GM06990 (cell line): ENCODE measurements around the gene CD151.

Source experiments
- DNase-seq: peaks from one replicate; pipeline ENCODE4 v3.0.0-alpha.2; 2011; ENCODE audit not compliant: insufficient read length; ENCODE audit errors: extremely low read depth
- H3K27me3 ChIP-seq: replicated peaks from 2 replicates; pipeline ENCODE4 v1.6.0; 2011; ENCODE audit warnings: low read length; ENCODE audit not compliant: control insufficient read depth, insufficient read depth
- H3K36me3 ChIP-seq: 2 replicates; pipeline ENCODE4 v1.5.1; 2011; ENCODE audit warnings: low read length; ENCODE audit not compliant: control insufficient read depth, insufficient read depth
- H3K4me3 ChIP-seq: replicated peaks from 2 replicates; pipeline ENCODE4 v1.5.1; 2011; ENCODE audit warnings: low read depth, mild to moderate bottlenecking, control low read depth, low read length
- TF ChIP-seq, protein P1 (sequence below): IDR thresholded peaks from 2 replicates; pipeline ENCODE4 v1.5.1; 2011; ENCODE audit warnings: low read length, control low read depth, mild to moderate bottlenecking, inconsistent platforms; ENCODE audit not compliant: insufficient read depth, poor library complexity, severe bottlenecking

Gene CD151

DNA sequence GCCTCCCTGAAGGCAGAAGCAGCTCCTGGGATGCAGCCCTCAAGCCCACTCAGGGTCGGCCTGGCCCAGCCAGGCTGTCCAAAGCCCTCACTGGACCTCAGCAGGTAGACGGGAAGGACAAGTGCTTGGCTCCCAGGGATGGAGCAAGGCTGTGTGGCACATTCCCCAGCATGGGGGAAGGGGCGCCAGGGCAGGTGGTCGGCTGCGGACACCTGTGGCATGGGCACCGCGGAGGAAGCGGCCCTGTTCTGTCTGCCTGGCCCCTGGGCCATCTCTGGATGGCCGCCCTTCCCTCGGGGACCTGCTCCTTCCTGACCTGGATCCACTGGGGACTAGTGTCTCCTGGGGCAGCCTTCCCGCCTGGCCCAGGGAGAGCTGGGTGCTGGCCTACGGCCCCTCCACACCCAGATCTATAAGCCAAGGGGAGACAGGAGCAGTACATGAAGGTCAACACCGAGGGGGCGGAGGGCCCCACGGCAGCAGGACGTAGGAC lies 51.9 kb downstream of the CD151 start:
- TF ChIP-seq, protein P1, sequence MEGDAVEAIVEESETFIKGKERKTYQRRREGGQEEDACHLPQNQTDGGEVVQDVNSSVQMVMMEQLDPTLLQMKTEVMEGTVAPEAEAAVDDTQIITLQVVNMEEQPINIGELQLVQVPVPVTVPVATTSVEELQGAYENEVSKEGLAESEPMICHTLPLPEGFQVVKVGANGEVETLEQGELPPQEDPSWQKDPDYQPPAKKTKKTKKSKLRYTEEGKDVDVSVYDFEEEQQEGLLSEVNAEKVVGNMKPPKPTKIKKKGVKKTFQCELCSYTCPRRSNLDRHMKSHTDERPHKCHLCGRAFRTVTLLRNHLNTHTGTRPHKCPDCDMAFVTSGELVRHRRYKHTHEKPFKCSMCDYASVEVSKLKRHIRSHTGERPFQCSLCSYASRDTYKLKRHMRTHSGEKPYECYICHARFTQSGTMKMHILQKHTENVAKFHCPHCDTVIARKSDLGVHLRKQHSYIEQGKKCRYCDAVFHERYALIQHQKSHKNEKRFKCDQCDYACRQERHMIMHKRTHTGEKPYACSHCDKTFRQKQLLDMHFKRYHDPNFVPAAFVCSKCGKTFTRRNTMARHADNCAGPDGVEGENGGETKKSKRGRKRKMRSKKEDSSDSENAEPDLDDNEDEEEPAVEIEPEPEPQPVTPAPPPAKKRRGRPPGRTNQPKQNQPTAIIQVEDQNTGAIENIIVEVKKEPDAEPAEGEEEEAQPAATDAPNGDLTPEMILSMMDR, result no peak
- Histone ChIP-seq H3K27me3 (no peaks in the 10 kb centered on the region), H3K36me3 (peaks cover 13% of the 10 kb centered on the region), H3K4me3 (no peak overlapping the region)
- no peak for DNase-seq

DNA sequence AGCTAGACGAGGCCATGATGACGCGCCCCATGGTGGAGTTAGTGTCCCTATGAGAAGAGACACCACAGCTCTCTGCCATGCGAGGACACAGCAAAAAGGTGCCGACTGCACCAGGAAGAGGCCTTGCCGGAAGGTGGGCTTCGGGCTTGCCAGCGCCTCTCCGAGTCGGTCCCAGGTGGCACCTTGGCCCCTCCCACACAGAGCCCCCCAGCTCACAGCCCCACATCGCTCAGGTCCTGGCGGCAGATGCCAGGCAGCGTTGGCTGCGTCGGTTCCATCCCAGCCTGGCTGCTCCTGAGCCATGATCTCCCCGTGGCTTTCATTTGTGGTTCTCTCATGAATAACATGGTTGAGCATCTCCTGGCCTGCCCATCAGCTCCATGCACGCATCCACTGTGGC lies 53.8 kb downstream of the CD151 start:
- Histone ChIP-seq H3K36me3 (peaks cover 10% of the 10 kb centered on the region), H3K4me3 (no peak overlapping the region), H3K27me3 (no peaks in the 10 kb centered on the region)
- TF ChIP-seq, protein P1, result no peak
- no peak for DNase-seq

DNA sequence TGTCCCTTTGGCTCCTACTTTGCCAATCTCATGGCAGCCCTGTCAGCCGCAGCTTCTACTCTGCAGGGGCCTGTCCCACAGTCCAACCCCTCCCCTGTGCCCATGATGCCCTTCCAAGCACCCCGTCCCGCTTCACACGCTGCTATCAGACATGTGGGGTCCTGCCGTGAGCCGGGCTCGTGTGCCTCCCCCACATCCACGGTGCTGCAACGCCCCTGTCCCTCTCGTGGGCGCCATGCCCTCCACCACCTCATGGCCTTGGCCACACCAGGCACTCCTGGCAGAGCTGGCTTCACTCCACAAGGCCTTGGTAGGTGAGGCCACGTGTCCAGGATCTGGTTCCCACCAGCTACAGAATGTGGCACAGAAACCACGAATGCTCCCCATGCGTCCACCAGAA lies 54.8 kb downstream of the CD151 start:
- DNase-seq, result no peak
- peaks cover 10% of the 10 kb centered on the region for H3K36me3 ChIP-seq
- TF ChIP-seq, protein P1, result no peak

More for the DNA sequence above, 54.8 kb downstream of the CD151 start:
- H3K4me3 ChIP-seq, result no peak overlapping the region
- H3K27me3 ChIP-seq, result no peaks in the 10 kb centered on the region
